ENCODE measurements around the gene P3H1. TPM values are rescaled to one million over a fixed set of nuclear protein-coding genes. Genes with fewer than 3 reads are reported as not detected.
"Not testable (repeated sequence)": the region's sequence is repeated elsewhere in the genome, so short reads cannot be mapped to it uniquely, and the experiment has no call there.

Gene P3H1
- 10 to 100 TPM in 3 of 4 donors, 1 to 10 TPM in 1; 9.4 to 26.8 (median 13.5) TPM for total RNA-seq

- WGBS, 2 donors, result 0 to 1% methylated on average over 30 to 46 of the region's 82 CpGs
- TF ChIP-seq CTCF (IDR thresholded peaks at IDR 0.05), result no peak
- peak in 1 of 2 donors; percentile 85 for TF ChIP-seq POLR2A (IDR thresholded peaks at IDR 0.05)
- intact Hi-C loops (cut with DNase I; ENCODE audit: low total_unique reads), result no loop called here
- peak; percentile 100 for DNase-seq (ENCODE audit: low spot score in 2 of 2)
- peak within 1 kb of the TSS; percentile 96 for H3K4me3 ChIP-seq (ENCODE audit: low read depth, poor library complexity, severe bottlenecking)
These were observed at the start of gene P3H1, which contains the start of gene C1orf50 for GRCh38 chr1:42766741-42767509. P3H1 (minus strand) TSS chr1:42767028; CDS start chr1:42766971, 57 bp downstream. C1orf50 (plus strand) TSS chr1:42767249; CDS start chr1:42767312, 63 bp downstream.

GRCh38 chr1:42815941-42816584, 49.2 kb upstream of the P3H1 start:
- H3K4me3 ChIP-seq (ENCODE audit: low read depth, poor library complexity, severe bottlenecking), result peak overlapping the region; percentile 53
- WGBS, 2 donors, result 24% methylated on average over 7 of the region's 7 CpGs
- TF ChIP-seq POLR2A (IDR thresholded peaks at IDR 0.05), result no peak
- TF ChIP-seq CTCF (IDR thresholded peaks at IDR 0.05), result no peak

GRCh38 chr1:42814815-42815214, 48.0 kb upstream of the P3H1 start:
- DNase-seq (ENCODE audit: low spot score in 2 of 2); intact Hi-C loops (cut with DNase I; ENCODE audit: low total_unique reads); H3K4me3 ChIP-seq (ENCODE audit: low read depth, poor library complexity, severe bottlenecking): not testable (repeated sequence)
- 95 to 100% methylated on average over 3 of the region's 3 CpGs for WGBS, 2 donors

More at GRCh38 chr1:42815941-42816584, 49.2 kb upstream of the P3H1 start:
- intact Hi-C loops (cut with DNase I; ENCODE audit: low total_unique reads), result no loop called here
- no peak for DNase-seq (ENCODE audit: low spot score in 2 of 2)

GRCh38 chr1:42807056-42807668, 40.3 kb upstream of the P3H1 start:
- DNase-seq (ENCODE audit: low spot score in 2 of 2), result no peak
- H3K4me3 ChIP-seq (ENCODE audit: low read depth, poor library complexity, severe bottlenecking), result no peak overlapping the region
- intact Hi-C loops (cut with DNase I; ENCODE audit: low total_unique reads), result no loop called here
- no peak for TF ChIP-seq POLR2A (IDR thresholded peaks at IDR 0.05)
- no peak for TF ChIP-seq CTCF (IDR thresholded peaks at IDR 0.05)

GRCh38 chr1:42806593-42806992, 39.8 kb upstream of the P3H1 start:
- DNase-seq (ENCODE audit: low spot score in 2 of 2), result no peak
- intact Hi-C loops (cut with DNase I; ENCODE audit: low total_unique reads), result no loop called here
- no peak overlapping the region for H3K4me3 ChIP-seq (ENCODE audit: low read depth, poor library complexity, severe bottlenecking)
- WGBS, 2 donors, result 86 to 87% methylated on average over 5 of the region's 5 CpGs
- TF ChIP-seq CTCF (IDR thresholded peaks at IDR 0.05) (no peak), POLR2A (IDR thresholded peaks at IDR 0.05) (no peak)

GRCh38 chr1:42806171-42806570, 39.3 kb upstream of the P3H1 start:
- no peak overlapping the region for H3K4me3 ChIP-seq (ENCODE audit: low read depth, poor library complexity, severe bottlenecking)
- DNase-seq (ENCODE audit: low spot score in 2 of 2), result no peak
- intact Hi-C loops (cut with DNase I; ENCODE audit: low total_unique reads), result no loop called here
- TF ChIP-seq CTCF (IDR thresholded peaks at IDR 0.05) (no peak), POLR2A (IDR thresholded peaks at IDR 0.05) (no peak)
